Testis (tissue), 3 donors: ENCODE results near the gene ANKLE1. TPM values are rescaled to one million over a fixed set of nuclear protein-coding genes. Genes with fewer than 3 reads are reported as not detected.

Experiments
- DNase-seq: peaks from one replicate; pipeline ENCODE4 v3.0.0-alpha.2; 2019
- H3K27ac ChIP-seq, 2 donors: fragments of 200-600 bp; sonication (generic); one replicate each; pipeline ENCODE4 v1.5.1; 2019
- H3K27me3 ChIP-seq: fragments of 200-600 bp; sonication (generic); one replicate; pipeline ENCODE4 v1.5.1; 2019
- H3K36me3 ChIP-seq: fragments of 200-600 bp; sonication (generic); one replicate; pipeline ENCODE4 v1.5.1; 2017; ENCODE audit warnings: low read depth; ENCODE audit errors: missing control alignments
- H3K4me1 ChIP-seq: fragments of 200-600 bp; sonication (generic); one replicate; pipeline ENCODE4 v1.5.1; 2019
- H3K4me3 ChIP-seq, 2 donors: fragments of 200-600 bp; sonication (generic); one replicate each; pipeline ENCODE4 v1.5.1; 2017 to 2019
- H3K9me3 ChIP-seq: fragments of 200-600 bp; sonication (generic); one replicate; pipeline ENCODE4 v1.5.1; 2017
- POLR2A ChIP-seq: fragments of 450-650 bp; IDR thresholded peaks from one replicate; pipeline ENCODE4 v1.6.1; 2017; ENCODE audit warnings: antibody characterized with exemption, mild to moderate bottlenecking, moderate library complexity
- WGBS, 2 donors: methylation state at CpG; one replicate each; pipeline ENCODE4 v1.1.5; 2018; 5-methylcytosine and 5-hydroxymethylcytosine counted together
- intact Hi-C: fragments of 100-400 bp; cut with DNase I; formaldehyde crosslinking; loops from one replicate; pipeline ENCODE4 v1.15.1; 2023; ENCODE audit warnings: low total_unique reads
- polyA plus RNA-seq: library from polyadenylated mRNA; stranded (reverse); fragments of 350-450 nt; fragmentation: Illumina TruSeq; extraction: RNeasy Lipid Tissue Mini Kit (QIAGEN cat#74804); gene quantifications from one replicate; pipeline ENCODE4 v1.2.3, GENCODE V29; 2014; ENCODE audit warnings: low read depth, low replicate concordance; ENCODE audit not compliant: insufficient read depth
- total RNA-seq, 2 donors: library from RNA; depleted of rRNA; stranded (reverse); fragments of >200 nt; gene quantifications; one replicate each; pipeline ENCODE4 v1.2.3, GENCODE V29; 2016
- TF ChIP-seq, protein P1 (sequence below), 3 experiments: fragments of 450-650 bp in 2 of 3; fragments of 200-600 bp in 1 of 3; sonication (generic) in 1 of 3; IDR thresholded peaks; one replicate each; pipeline ENCODE4 v1.5.1; 2016 to 2019; ENCODE audit warnings: antibody characterized with exemption in 3 of 3, mild to moderate bottlenecking in 2 of 3, moderate library complexity in 1 of 3

The ANKLE1 gene
- total and polyA plus RNA-seq, 3 donors from 2014 or later, result 0.45 to 5.3 (median 3.1) TPM

- no peaks in the 10 kb centered on the region for H3K9me3 ChIP-seq
- H3K4me1 ChIP-seq, result peaks cover 25% of the 10 kb centered on the region
- DNase-seq, result no peak
- intact Hi-C loops, result no loop called here
- no peak overlapping the region for H3K4me3 ChIP-seq
- H3K27ac ChIP-seq, result no peak overlapping the region
- no peaks in the 10 kb centered on the region for H3K27me3 ChIP-seq
- WGBS, 2 donors, result 65 to 72% methylated on average over 4 to 10 of the region's 10 CpGs
- H3K36me3 ChIP-seq, result no peaks in the 10 kb centered on the region
- no peak for TF ChIP-seq POLR2A
- TF ChIP-seq, protein P1, sequence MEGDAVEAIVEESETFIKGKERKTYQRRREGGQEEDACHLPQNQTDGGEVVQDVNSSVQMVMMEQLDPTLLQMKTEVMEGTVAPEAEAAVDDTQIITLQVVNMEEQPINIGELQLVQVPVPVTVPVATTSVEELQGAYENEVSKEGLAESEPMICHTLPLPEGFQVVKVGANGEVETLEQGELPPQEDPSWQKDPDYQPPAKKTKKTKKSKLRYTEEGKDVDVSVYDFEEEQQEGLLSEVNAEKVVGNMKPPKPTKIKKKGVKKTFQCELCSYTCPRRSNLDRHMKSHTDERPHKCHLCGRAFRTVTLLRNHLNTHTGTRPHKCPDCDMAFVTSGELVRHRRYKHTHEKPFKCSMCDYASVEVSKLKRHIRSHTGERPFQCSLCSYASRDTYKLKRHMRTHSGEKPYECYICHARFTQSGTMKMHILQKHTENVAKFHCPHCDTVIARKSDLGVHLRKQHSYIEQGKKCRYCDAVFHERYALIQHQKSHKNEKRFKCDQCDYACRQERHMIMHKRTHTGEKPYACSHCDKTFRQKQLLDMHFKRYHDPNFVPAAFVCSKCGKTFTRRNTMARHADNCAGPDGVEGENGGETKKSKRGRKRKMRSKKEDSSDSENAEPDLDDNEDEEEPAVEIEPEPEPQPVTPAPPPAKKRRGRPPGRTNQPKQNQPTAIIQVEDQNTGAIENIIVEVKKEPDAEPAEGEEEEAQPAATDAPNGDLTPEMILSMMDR (IDR thresholded peaks at IDR 0.05), result no peak
Observed at GRCh38 chr19:17322854-17323253, 41.2 kb downstream of the ANKLE1 start.

GRCh38 chr19:17323300-17323963 is 41.7 kb downstream of the ANKLE1 start:
- H3K27me3 ChIP-seq, result no peaks in the 10 kb centered on the region
- H3K4me3 ChIP-seq, result no peak overlapping the region
- 28 to 52% methylated on average over 28 to 46 of the region's 56 CpGs for WGBS, 2 donors
- H3K4me1 ChIP-seq, result peaks cover 30% of the 10 kb centered on the region
- no peaks in the 10 kb centered on the region for H3K9me3 ChIP-seq
- DNase-seq, result no peak
- intact Hi-C loops, result no loop called here
- H3K27ac ChIP-seq, result no peak overlapping the region
- H3K36me3 ChIP-seq, result no peaks in the 10 kb centered on the region
- TF ChIP-seq, protein P1 (IDR thresholded peaks at IDR 0.05), result no peak
- TF ChIP-seq POLR2A, result no peak

GRCh38 chr19:17323964-17324332 is 42.2 kb downstream of the ANKLE1 start:
- H3K4me3 ChIP-seq, result no peak overlapping the region
- DNase-seq, result no peak
- 43 to 69% methylated on average over 4 to 6 of the region's 7 CpGs for WGBS, 2 donors
- no peak for TF ChIP-seq POLR2A
- TF ChIP-seq, protein P1 (IDR thresholded peaks at IDR 0.05), result no peak
- H3K4me1 ChIP-seq, result peaks cover 30% of the 10 kb centered on the region
- no peaks in the 10 kb centered on the region for H3K36me3 ChIP-seq
- H3K27ac ChIP-seq, result no peak overlapping the region
- H3K9me3 ChIP-seq, result no peaks in the 10 kb centered on the region
- intact Hi-C loops, result no loop called here
- no peaks in the 10 kb centered on the region for H3K27me3 ChIP-seq

DNA sequence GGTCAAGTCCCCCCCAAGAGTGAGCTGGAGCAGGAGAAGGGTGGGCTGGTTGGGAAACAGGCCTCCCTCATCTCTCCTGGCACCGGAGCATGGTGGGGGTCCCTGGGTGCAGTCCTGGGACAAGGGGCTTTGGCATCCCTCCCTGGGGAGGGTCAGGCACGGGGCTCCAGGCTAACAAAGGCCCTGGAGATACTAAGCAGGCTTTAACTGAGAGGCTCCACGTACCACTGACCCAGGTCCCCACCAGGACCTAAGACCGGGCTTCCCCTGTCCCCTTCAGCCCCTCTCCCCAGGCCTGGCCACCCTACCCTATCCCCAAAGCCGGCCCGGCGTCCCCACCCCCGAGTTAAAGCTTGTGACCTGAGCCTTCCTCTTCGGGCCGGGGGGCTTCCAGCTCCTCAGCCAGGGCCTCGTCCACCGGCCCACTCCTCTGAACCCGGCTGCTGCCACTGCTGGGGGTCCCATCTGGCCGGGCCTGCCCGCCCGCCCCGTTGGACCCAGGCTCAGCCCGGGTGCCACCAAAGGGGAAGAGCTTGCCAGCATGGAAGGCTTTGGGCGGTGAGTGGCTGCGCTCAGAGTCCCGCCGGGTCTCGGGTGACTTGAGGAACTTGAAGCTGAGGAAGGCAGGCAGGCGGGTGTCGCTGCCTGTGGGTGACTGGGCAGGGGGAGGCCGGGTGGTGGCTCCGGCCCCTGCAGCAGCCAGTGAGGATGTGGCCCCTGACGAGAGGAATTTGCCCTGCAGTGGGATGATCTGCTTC is 42.8 kb downstream of the ANKLE1 start:
- no peak overlapping the region for H3K4me3 ChIP-seq
- TF ChIP-seq POLR2A, result no peak
- TF ChIP-seq, protein P1 (IDR thresholded peaks at IDR 0.05), result no peak
- intact Hi-C loops, result no loop called here
- no peaks in the 10 kb centered on the region for H3K27me3 ChIP-seq
- DNase-seq, result no peak
- no peaks in the 10 kb centered on the region for H3K9me3 ChIP-seq
- no peak overlapping the region for H3K27ac ChIP-seq
- WGBS, 2 donors, result 83 to 91% methylated on average over 7 to 28 of the region's 28 CpGs
- H3K4me1 ChIP-seq, result peaks cover 30% of the 10 kb centered on the region
- no peaks in the 10 kb centered on the region for H3K36me3 ChIP-seq
